OCI-LY1 (cell line): ENCODE results near the gene DNAJC7.

Experiments
- EZH2 ChIP-seq: fragments of 200-600 bp; sonication (generic), shearing (Covaris generic); IDR thresholded peaks from 2 replicates; pipeline ENCODE4 v1.8.0; 2017; ENCODE audit warnings: borderline replicate concordance, mixed run types, mild to moderate bottlenecking, antibody characterized with exemption, low read length, moderate library complexity, mixed read lengths
- TF ChIP-seq, protein P1 (sequence below): fragments of 200-600 bp; sonication (generic), shearing (Covaris generic); IDR thresholded peaks from 2 replicates; pipeline ENCODE4 v1.5.1; 2017; ENCODE audit warnings: mild to moderate bottlenecking, antibody characterized with exemption, low read length, moderate library complexity, mixed read lengths

DNA sequence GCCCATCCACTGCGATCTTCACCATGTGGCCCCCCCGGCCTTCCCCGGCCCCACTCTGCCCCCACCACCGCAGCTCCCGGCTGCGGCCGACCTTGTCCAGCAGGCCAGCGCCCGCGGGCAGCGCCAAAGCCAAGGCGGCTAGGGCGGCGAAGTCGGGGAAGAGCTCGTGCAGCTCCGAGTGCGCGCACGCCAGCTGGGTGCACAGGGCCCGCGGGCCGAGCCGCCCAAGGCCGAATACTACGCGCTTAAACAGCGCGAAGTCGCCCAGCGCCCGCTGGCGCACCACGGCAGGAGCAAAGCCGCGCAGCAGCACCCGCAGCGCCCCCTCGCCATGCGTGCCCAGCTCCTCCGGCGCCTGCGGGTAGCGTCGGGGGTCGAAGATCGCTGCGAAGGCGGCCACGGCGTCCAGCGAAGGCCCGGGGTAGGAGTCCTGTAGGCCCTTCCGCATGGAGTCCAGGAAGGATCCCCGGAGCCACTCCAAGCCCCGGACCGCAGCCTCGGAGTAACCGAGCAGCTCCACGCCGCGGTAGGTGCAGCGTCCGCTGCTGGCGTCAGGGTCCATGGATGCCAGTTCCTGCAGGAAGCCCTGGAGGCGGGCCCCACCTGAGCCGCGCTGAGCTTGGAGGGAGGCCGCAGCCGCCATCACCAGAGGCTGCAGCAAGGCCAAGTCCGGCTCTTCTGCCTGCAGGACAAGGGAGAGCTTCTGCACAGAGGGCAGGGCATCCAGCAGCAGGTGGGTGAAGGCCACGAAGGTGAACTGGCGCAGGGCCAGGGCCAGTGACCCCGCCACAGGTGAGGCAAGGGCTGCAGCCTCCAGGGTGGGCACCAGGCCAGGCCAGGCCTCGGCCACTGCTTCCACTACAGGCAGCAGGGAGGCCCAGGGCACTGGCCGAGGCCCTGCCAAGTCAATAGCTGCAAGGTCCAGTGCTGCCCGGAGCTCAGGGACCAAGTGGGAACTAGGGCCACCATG, 22.8 kb upstream of the DNAJC7 start:
- TF ChIP-seq, protein P1, sequence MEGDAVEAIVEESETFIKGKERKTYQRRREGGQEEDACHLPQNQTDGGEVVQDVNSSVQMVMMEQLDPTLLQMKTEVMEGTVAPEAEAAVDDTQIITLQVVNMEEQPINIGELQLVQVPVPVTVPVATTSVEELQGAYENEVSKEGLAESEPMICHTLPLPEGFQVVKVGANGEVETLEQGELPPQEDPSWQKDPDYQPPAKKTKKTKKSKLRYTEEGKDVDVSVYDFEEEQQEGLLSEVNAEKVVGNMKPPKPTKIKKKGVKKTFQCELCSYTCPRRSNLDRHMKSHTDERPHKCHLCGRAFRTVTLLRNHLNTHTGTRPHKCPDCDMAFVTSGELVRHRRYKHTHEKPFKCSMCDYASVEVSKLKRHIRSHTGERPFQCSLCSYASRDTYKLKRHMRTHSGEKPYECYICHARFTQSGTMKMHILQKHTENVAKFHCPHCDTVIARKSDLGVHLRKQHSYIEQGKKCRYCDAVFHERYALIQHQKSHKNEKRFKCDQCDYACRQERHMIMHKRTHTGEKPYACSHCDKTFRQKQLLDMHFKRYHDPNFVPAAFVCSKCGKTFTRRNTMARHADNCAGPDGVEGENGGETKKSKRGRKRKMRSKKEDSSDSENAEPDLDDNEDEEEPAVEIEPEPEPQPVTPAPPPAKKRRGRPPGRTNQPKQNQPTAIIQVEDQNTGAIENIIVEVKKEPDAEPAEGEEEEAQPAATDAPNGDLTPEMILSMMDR = no peak
- no peak for TF ChIP-seq EZH2
